Measurements from ENCODE around the gene GCC1.
"Not testable (repeated sequence)": the region's sequence is repeated elsewhere in the genome, so short reads cannot be mapped to it uniquely, and the experiment has no call there.

GCC1 gene

GRCh38 chr7:127589896-127590295 is 4.5 kb upstream of the GCC1 start:
- DNase-seq (ENCODE audit: low spot score), result no peak

GRCh38 chr7:127588697-127589482 is 3.5 kb upstream of the GCC1 start:
- peak; percentile 48 for DNase-seq (ENCODE audit: low spot score)

- DNase-seq (ENCODE audit: low spot score), result peak; percentile 86
These were observed 2.8 kb upstream of the GCC1 start, which contains the start of gene ARF5 for GRCh38 chr7:127588019-127588696. TSS of gene ARF5 (plus strand) at chr7:127588411. CDS start at chr7:127588499, 88 bp downstream.

DNA sequence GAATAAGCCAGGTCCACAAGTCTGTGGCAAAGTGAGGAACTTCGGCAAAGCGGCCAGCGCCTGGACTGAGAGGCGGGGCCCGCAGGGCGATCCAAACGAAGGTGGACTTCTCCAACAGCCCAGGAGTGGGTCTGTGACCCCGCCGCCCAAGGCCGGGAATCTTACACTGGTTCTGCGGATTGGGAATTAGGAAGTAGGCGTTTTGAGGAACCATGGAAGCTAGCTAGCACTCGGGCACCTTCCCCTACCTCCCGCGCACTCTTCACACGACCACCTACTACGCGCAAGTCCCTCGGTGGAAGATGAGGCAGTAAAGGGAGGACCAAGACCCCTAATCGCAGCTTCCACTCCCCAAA is 2.2 kb upstream of the GCC1 start:
- no peak for DNase-seq (ENCODE audit: low spot score)

DNA sequence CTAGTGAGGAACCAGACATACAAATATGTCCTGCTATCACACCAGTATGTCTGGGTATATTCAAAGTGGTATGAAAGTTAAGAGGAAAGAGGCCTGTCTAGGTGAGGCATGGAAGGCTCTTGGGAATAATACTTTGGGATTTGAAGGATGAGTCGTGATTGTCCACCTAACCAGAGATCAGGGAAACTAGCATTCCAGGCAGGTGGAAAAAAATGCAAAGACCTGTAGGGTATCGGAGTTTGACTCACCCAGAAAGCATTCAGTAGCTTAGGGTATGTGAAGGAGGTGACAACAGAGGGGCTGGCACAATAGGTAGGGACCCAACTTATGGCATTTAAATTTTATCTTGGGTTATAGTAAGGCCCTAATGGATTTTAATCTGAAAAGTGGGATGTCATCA is 950 bp upstream of the GCC1 start:
- no peak for DNase-seq (ENCODE audit: low spot score)

DNA sequence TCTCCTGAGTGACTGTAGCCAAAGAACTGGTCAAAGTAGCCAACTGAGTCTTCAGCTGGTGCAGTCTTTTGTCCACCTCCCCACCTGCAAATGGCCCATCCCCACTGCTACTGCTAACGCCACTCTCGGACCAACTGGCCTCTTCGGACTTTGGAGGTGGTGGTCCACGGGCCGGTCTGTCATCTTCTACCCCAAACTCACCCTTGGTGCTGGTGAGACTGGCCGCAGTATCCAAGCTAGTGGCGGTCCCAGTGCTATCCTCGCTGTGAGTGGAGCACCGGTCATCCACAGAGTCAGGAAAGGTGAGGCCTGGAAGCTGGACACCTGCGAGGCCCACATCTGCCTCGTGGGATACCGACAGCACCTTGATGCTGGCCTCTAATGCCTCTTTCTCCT is 750 bp downstream of the GCC1 start:
- DNase-seq (ENCODE audit: low spot score), result no peak

DNA sequence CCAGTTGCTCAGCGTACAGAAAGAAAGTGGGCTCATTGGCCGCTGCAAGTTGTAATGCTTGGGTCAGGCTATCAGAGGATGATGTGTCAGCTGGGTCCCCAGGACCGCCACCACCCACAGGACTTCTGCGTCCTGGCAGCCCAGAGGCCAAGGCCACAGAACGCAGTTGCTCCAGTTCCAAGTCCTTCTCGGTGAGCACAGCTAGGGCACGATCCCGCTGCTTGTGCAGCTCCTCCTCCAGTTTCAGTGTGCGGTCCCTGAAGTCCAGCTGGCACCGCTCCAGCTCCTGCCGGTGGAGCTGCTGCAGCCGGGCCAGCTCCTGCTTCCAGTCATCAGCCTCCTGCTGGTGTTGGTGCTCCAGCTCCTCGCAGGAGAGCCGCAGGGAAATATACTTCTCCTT is 3.0 kb downstream of the GCC1 start:
- no peak for DNase-seq (ENCODE audit: low spot score)

DNA sequence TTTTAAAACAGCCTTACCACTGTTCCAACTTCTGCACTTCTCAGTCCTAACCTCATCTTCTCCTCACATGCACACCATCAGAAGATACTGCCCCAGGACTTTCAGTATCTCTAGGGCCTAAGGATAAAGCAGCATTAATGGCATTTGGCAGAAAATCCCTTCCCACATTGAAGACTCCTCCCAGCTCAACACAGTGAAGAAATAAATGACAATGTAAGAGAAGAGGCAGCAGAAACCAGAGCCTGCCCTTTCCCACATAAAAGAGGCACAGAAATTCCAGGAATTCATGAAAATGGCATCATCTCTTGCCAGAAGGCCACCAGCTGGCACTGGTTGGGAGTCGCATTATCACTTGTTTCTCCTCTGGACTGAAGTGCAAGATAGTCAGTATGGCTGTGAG is 3.7 kb downstream of the GCC1 start:
- no peak for DNase-seq (ENCODE audit: low spot score)

GRCh38 chr7:127580612-127581011 is 4.8 kb downstream of the GCC1 start:
- DNase-seq (ENCODE audit: low spot score), result no peak

GRCh38 chr7:127578711-127579275 is 6.6 kb downstream of the GCC1 start:
- DNase-seq (ENCODE audit: low spot score), result no peak

DNA sequence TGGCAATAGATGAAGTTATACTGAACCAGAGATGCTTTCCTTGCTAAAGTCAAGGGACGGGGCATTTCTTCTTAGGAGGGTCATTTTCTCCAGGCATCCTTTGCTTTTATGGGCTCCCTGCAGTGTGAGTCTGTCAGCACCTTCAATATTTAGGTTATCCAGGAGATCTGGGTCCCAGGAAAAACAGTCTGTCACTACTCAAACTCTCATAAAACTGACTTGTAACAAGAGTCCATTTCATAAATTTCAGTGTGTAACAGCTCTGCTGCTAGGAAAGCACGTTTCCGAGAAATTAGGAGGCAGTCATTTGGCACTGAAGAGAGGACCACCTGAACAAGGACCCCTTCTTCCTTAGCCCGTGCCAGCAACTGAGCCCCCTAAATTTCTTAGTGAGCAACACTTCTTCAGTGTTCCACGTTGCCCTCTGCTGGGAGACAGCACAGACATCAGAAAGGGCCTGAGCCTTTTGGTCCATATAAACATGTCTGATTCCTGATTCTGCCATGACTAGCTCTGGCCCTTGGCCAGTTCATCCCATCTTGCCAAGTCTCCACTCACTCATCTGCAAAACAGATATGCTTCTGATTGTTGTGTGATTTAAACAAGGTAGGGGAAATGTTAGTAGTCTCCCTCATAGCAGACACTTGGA is 7.2 kb downstream of the GCC1 start:
- DNase-seq (ENCODE audit: low spot score), result peak; percentile 6

DNA sequence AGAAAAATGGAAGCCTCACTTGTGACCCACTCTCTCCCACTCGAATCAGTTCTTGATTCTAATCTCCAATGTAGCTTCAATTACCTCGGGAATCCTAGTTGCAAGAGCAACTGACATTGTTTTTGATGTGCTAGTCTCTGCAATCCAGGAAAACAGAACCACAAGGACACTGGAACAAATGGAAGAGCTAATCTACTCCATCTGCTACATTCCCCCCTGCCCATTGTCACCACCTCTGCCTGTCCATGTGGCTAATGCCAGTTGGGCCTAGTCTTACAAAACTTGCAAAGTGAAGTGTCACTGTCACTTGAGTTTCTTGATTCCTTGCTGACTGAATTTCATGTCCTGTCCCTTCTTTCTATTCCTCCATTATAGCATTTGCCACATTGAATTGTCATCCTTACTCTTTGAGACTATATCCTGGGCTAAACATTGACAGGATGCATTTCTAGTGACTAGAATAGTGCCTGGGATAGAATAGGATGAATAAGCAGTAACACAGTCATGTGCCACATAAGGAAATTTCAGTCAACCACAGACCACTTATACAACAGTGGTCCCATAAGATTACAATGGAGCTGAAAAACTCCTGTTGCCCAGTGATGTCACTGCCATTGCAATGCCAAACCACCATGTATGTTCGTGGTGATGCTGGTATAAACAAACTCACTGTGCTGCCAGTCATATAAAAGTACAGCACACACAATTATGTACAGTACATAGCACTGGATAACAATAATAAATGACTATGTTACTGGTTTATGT is 13.5 kb downstream of the GCC1 start:
- no peak for DNase-seq (ENCODE audit: low spot score)

DNA sequence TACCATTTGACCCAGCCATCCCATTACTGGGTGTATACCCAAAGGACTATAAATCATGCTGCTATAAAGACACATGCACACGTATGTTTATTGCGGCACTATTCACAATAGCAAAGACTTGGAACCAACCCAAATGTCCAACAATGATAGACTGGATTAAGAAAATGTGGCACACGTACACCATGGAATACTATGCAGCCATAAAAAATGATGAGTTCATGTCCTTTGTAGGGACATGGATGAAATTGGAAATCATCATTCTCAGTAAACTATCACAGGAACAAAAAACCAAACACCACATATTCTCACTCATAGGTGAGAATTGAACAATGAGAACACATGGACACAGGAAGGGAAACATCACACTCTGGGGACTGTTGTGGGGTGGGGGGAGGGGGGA is 17.4 kb downstream of the GCC1 start:
- DNase-seq (ENCODE audit: low spot score), result not testable (repeated sequence)

DNA sequence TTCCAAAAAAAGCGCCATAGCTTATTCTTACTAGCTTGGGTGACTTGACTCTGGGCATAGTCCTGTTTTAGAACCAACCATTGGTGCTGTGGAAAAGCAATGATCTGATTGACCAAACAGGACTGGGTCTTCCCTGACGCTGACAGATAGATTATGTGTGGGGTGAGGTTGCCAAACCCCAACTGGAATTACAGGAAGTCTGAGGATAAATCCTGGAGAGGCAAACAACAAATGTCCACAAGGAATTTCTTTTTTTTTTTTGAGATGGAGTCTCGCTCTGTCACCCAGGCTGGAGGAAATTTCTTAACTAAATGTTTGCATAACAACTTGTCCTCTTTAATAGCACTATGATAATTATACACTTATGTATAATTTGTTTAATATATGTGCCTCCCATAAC is 19.2 kb downstream of the GCC1 start:
- DNase-seq (ENCODE audit: low spot score), result no peak

DNA sequence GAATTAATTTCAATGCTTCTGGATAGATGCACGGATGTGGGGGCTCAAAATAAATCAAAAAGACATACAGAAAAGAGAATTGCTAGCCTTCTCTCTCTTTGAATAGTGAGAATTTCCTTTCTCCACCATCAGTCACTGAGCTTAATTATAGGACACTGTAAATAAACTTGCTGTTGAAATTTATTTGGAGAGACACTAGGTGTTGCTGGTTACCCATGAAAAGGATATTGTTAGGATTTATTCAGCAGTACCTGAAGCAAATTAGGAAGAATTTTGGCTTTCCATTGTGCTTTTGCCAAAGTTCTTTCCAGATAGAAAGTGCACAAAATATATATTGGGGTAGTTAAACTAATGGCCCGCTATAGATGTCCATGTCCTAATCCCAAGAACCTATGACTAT is 27.6 kb downstream of the GCC1 start:
- no peak for DNase-seq (ENCODE audit: low spot score)

- DNase-seq (ENCODE audit: low spot score), result no peak
These were observed 29.0 kb downstream of the GCC1 start for GRCh38 chr7:127556404-127556803.

GRCh38 chr7:127551941-127552340 is 33.5 kb downstream of the GCC1 start:
- DNase-seq (ENCODE audit: low spot score), result no peak

DNA sequence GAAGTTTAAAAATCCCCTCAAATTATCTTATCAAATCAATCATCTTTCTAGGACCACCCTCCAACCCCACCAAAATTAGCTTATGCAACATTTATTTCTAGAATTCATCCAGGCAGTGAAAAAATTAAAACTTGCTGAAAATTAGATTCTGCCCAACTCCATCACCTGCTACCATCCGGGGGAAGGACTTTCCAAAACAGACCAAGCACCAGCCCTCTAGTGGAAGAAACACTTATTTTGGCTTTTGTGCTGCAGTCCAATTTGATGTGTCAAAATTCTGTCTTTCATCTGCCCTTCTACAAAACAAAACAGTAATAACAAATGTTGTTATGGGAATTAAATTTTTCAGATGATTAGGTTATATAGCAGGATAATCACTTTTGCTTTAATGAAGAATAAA is 35.1 kb downstream of the GCC1 start:
- DNase-seq (ENCODE audit: low spot score), result no peak

- DNase-seq (ENCODE audit: low spot score), result no peak
These were observed 39.1 kb downstream of the GCC1 start for GRCh38 chr7:127546313-127546712.

- no peak for DNase-seq (ENCODE audit: low spot score)
These were observed 43.8 kb downstream of the GCC1 start for GRCh38 chr7:127541548-127541947.

GRCh38 chr7:127540461-127540860 is 44.9 kb downstream of the GCC1 start:
- DNase-seq (ENCODE audit: low spot score), result not testable (repeated sequence)

DNA sequence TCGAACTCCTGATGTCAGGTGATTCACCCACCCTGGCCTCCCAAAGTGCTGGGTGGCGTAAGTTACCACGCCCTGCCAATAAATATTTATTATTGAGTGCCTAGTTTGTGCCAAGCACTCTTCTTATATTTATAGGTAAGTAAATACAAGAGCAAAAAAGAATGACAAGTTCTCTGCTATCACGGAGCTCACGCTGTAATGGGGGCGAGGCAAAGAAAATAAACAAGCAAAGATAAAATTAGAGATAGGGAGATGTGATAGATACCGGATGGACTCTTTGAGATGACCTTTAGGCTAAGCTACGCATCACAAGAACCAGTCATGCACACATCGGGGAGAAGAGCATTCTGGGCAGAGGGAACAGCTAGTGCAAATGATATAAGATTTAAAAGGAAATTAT is 46.3 kb downstream of the GCC1 start:
- no peak for DNase-seq (ENCODE audit: low spot score)
